ENCODE results near the gene TDRD9. TPM values are rescaled to one million over a fixed set of nuclear protein-coding genes. Genes with fewer than 3 reads are reported as not detected.
"Not testable (repeated sequence)": the region's sequence is repeated elsewhere in the genome, so short reads cannot be mapped to it uniquely, and the experiment has no call there.

TDRD9 gene
- total RNA-seq, 1 experiment from 2014 or later, result not detected

DNA sequence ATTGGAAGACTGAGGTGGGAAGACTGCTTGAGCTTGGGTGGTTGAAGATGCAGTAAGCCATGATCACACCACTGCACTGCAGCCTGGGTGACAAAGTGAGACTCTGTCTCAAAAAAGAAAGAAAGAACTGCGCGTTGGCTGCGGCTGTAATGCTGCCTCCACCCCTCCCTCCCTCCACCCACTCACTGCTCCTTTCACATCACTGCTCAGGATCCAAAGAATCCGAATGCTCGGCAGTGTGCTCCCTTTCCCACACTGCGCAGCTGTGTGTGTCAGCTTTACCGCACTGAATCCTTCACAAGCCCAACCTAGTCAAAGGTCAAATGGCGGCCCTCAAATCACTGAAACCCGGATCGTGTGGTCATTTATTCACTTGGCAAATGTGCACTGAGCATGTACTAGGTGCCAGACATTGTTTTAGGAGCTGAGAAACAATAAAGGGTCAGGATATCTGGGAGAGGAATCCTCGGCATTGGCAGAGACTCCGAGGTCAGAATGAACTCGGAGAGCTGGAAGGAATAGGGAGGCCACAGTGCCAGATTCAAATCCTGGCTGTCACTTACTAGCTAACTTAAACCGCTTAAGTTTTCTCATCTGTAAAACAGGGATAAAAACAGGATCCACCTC, 11.5 kb upstream of the TDRD9 start:
- Histone ChIP-seq H3K27ac (ENCODE audit: low read depth, low read length, poor library complexity, severe bottlenecking) (no peak overlapping the region), H3K27me3 (replicated peaks; ENCODE audit: insufficient read depth, low read depth, low read length, poor library complexity) (no peaks in the 10 kb centered on the region), H3K9me3 (ENCODE audit: low read depth, low read length, poor library complexity, severe bottlenecking) (no peaks in the 10 kb centered on the region), H3K4me3 (ENCODE audit: low read depth, low read length, poor library complexity, severe bottlenecking) (no peak overlapping the region), H3K4me1 (ENCODE audit: insufficient read depth, low read length, poor library complexity, severe bottlenecking) (no peaks in the 10 kb centered on the region), H3K36me3 (ENCODE audit: insufficient read depth, low read length, poor library complexity, severe bottlenecking) (peaks cover 46% of the 10 kb centered on the region)
- TF ChIP-seq EZH2 (IDR thresholded peaks at IDR 0.05; ENCODE audit: borderline replicate concordance, low read depth, low read length, poor library complexity, severe bottlenecking), result no peak
- BruUV-seq (replicated peaks), result no TSS peak
- no peak for DNase-seq (ENCODE audit: low spot score)
- intact Hi-C loops (cut with micrococcal nuclease; ENCODE audit: unreplicated experiment), result no loop called here
- CTCF ChIA-PET, result no interaction called here
- POLR2A ChIA-PET (ENCODE audit: low non-redundant PET), result no interaction called here

DNA sequence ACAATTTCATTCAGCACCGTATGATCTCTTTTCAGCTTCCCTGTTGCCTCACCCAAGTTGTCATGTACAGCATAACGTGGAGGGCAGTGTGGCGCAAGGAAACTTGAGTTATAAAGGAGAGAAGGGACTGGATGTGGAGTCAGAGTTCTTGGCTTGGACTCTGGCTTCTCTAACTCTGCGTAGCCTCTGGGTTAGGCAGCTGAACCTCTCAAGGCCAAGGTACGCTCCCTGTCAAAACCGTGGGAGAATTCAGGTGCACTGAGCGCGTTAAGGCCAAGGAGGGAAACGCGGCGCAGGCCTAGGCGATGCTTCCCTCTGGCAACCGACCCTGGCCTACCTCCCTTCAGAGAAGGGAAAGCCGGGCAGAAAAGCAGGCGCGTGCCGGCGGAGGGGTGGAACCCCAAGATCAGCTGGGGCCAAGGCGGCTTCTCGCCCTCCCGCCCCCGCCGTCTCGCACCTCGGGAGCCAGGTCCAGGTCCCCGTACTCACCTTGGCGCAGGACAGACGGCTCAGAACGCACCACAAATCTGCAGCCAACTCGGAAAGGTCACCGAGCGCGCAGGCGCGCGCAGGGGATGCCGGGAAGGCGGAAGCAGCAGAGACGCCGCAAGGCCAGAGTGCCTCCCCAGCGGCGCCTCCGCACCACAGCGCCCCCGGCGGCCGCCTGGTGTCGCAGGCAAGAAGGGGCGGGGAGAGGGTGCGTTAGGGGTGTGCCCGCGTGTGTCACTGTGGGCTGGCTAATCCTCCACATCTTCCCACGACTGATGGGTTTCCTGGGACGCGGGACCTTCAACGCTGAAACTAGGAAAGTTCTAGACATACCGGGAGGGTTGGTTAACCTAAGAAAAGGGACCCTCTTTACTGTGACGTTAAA, 7.0 kb upstream of the TDRD9 start:
- H3K4me3 ChIP-seq (ENCODE audit: low read depth, low read length, poor library complexity, severe bottlenecking), result peak overlapping the region; percentile 84
- CTCF ChIA-PET, result interaction anchor here (0.5 kb wide), 1 partner anchor 157 kb away, joined by 3 read pairs; no protein-coding TSS in a partner anchor
- intact Hi-C loops (cut with micrococcal nuclease; ENCODE audit: unreplicated experiment), result no loop called here
- BruUV-seq (replicated peaks), result TSS peak; percentile 72
- TF ChIP-seq, protein P1, sequence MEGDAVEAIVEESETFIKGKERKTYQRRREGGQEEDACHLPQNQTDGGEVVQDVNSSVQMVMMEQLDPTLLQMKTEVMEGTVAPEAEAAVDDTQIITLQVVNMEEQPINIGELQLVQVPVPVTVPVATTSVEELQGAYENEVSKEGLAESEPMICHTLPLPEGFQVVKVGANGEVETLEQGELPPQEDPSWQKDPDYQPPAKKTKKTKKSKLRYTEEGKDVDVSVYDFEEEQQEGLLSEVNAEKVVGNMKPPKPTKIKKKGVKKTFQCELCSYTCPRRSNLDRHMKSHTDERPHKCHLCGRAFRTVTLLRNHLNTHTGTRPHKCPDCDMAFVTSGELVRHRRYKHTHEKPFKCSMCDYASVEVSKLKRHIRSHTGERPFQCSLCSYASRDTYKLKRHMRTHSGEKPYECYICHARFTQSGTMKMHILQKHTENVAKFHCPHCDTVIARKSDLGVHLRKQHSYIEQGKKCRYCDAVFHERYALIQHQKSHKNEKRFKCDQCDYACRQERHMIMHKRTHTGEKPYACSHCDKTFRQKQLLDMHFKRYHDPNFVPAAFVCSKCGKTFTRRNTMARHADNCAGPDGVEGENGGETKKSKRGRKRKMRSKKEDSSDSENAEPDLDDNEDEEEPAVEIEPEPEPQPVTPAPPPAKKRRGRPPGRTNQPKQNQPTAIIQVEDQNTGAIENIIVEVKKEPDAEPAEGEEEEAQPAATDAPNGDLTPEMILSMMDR (conservative IDR thresholded peaks at IDR 0.05; ENCODE audit: low read depth, low read length), result peak; percentile 99
- TF ChIP-seq EZH2 (IDR thresholded peaks at IDR 0.05; ENCODE audit: borderline replicate concordance, low read depth, low read length, poor library complexity, severe bottlenecking), result no peak
- DNase-seq (ENCODE audit: low spot score), result peak; percentile 95
- H3K36me3 ChIP-seq (ENCODE audit: insufficient read depth, low read length, poor library complexity, severe bottlenecking), result peaks cover 9% of the 10 kb centered on the region
- POLR2A ChIA-PET (ENCODE audit: low non-redundant PET), result no interaction called here
- H3K4me1 ChIP-seq (ENCODE audit: insufficient read depth, low read length, poor library complexity, severe bottlenecking), result no peaks in the 10 kb centered on the region
- H3K27me3 ChIP-seq (replicated peaks; ENCODE audit: insufficient read depth, low read depth, low read length, poor library complexity), result no peaks in the 10 kb centered on the region
- peak overlapping the region; percentile 86 for H3K27ac ChIP-seq (ENCODE audit: low read depth, low read length, poor library complexity, severe bottlenecking)
- H3K9me3 ChIP-seq (ENCODE audit: low read depth, low read length, poor library complexity, severe bottlenecking), result no peaks in the 10 kb centered on the region

DNA sequence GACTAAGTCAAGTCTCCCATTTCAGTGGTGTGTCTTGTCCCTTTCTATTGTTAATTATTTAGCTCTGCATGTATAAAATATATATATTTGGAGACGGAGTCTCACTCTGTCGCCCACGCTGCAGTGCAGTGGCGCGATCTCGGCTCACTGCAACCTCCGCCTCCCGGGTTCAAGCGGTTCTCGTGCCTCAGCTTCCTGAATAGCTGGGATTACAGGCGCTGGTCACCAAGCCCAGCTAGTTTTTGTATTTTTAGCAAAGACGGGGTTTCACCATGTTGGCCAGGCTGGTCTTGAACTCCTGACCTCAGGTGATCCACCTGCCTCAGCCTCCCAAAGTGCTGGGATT, 6.4 kb upstream of the TDRD9 start:
- H3K27ac ChIP-seq (ENCODE audit: low read depth, low read length, poor library complexity, severe bottlenecking); intact Hi-C loops (cut with micrococcal nuclease; ENCODE audit: unreplicated experiment); CTCF ChIA-PET: not testable (repeated sequence)

DNA sequence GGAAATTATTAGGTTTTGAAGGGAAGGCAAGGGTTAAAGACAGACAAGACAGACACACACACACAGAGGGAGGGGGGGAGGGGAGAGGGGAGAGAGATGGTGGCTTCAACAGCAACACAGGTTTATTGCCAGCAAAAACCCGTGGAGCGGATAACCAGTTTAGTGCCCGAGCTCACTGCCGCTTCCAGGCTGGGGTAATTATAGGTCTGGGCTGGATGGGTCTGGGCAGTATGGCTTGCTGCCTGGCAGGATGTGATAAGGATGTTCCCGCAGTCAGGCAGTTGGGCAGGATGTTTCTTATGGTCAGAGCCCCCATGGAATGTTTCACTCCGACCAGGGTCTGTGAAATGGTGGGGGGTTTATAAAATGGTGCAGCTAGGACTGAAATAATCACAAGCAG, 4.4 kb upstream of the TDRD9 start:
- intact Hi-C loops (cut with micrococcal nuclease; ENCODE audit: unreplicated experiment), result no loop called here
- POLR2A ChIA-PET (ENCODE audit: low non-redundant PET), result interaction anchor here (0.7 kb wide), 1 partner anchor 104 kb away, joined by 6 read pairs; no protein-coding TSS in a partner anchor
- CTCF ChIA-PET, result interaction anchor here (0.6 kb wide), 1 partner anchor 113 kb away, joined by 3 read pairs; no protein-coding TSS in a partner anchor
- Histone ChIP-seq H3K4me3 (ENCODE audit: low read depth, low read length, poor library complexity, severe bottlenecking) (no peak overlapping the region), H3K9me3 (ENCODE audit: low read depth, low read length, poor library complexity, severe bottlenecking) (no peaks in the 10 kb centered on the region), H3K36me3 (ENCODE audit: insufficient read depth, low read length, poor library complexity, severe bottlenecking) (no peaks in the 10 kb centered on the region), H3K27ac (ENCODE audit: low read depth, low read length, poor library complexity, severe bottlenecking) (no peak overlapping the region), H3K4me1 (ENCODE audit: insufficient read depth, low read length, poor library complexity, severe bottlenecking) (no peaks in the 10 kb centered on the region), H3K27me3 (replicated peaks; ENCODE audit: insufficient read depth, low read depth, low read length, poor library complexity) (no peaks in the 10 kb centered on the region)
- TF ChIP-seq, protein P1 (conservative IDR thresholded peaks at IDR 0.05; ENCODE audit: low read depth, low read length), result no peak
- no peak for TF ChIP-seq EZH2 (IDR thresholded peaks at IDR 0.05; ENCODE audit: borderline replicate concordance, low read depth, low read length, poor library complexity, severe bottlenecking)
- no TSS peak for BruUV-seq (replicated peaks)
- DNase-seq (ENCODE audit: low spot score), result no peak

More for the DNA sequence above, 6.4 kb upstream of the TDRD9 start:
- BruUV-seq (replicated peaks); H3K9me3 ChIP-seq (ENCODE audit: low read depth, low read length, poor library complexity, severe bottlenecking); DNase-seq (ENCODE audit: low spot score); POLR2A ChIA-PET (ENCODE audit: low non-redundant PET); H3K36me3 ChIP-seq (ENCODE audit: insufficient read depth, low read length, poor library complexity, severe bottlenecking); H3K4me1 ChIP-seq (ENCODE audit: insufficient read depth, low read length, poor library complexity, severe bottlenecking); H3K27me3 ChIP-seq (replicated peaks; ENCODE audit: insufficient read depth, low read depth, low read length, poor library complexity): not testable (repeated sequence)
- peak overlapping the region; percentile 84 for H3K4me3 ChIP-seq (ENCODE audit: low read depth, low read length, poor library complexity, severe bottlenecking)
